Thyroid gland (tissue), 4 donors: ENCODE data around the gene ADAMTSL2.

ENCODE experiments used
- POLR2A ChIP-seq, 2 donors: fragments of 450-650 bp; IDR thresholded peaks; one replicate each; pipeline ENCODE4 v1.6.1; 2017; ENCODE audit warnings: antibody characterized with exemption in 2 of 2, mild to moderate bottlenecking in 2 of 2, moderate library complexity in 1 of 2
- TF ChIP-seq, protein P1 (sequence below), 6 experiments: fragments of 200-600 bp in 3 of 6; fragments of 450-650 bp in 3 of 6; sonication (generic) in 3 of 6; IDR thresholded peaks; one replicate each; pipeline ENCODE4 v1.5.1; 2016 to 2019; ENCODE audit warnings: antibody characterized with exemption in 6 of 6, mild to moderate bottlenecking in 2 of 6, inconsistent platforms in 1 of 6, moderate library complexity in 1 of 6

DNA sequence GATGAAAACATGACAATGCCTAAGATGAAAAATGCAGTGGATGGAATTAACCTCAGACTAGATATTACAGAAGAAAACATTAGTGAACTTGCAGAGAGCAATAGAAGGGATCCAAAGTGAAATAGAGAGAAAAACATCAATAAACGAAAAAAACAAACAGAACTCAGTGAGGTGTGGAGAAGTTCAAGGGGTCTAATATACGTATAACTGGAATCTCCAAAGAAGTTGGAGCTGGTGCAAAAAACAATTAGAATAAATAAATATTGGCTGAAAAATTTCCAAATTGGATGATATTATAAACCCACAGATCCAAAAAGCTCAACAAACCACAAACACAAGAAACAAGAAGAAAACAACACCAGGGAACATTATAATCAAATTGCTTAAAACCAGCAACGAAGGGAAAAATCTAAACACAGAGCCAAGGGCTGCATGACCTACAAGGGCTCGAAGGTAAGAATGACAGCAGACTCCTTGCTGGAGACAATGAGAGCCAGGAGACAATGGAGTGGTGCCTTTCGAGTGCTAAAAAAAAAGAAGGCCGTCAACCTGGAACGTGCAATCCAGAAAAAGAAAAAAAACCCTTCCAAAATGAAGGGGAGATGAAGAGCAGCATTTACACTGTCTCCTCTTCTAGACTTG, 62.9 kb downstream of the ADAMTSL2 start:
- TF ChIP-seq, protein P1, sequence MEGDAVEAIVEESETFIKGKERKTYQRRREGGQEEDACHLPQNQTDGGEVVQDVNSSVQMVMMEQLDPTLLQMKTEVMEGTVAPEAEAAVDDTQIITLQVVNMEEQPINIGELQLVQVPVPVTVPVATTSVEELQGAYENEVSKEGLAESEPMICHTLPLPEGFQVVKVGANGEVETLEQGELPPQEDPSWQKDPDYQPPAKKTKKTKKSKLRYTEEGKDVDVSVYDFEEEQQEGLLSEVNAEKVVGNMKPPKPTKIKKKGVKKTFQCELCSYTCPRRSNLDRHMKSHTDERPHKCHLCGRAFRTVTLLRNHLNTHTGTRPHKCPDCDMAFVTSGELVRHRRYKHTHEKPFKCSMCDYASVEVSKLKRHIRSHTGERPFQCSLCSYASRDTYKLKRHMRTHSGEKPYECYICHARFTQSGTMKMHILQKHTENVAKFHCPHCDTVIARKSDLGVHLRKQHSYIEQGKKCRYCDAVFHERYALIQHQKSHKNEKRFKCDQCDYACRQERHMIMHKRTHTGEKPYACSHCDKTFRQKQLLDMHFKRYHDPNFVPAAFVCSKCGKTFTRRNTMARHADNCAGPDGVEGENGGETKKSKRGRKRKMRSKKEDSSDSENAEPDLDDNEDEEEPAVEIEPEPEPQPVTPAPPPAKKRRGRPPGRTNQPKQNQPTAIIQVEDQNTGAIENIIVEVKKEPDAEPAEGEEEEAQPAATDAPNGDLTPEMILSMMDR (IDR thresholded peaks at IDR 0.05), result no peak
- TF ChIP-seq POLR2A (IDR thresholded peaks at IDR 0.05), result no peak
